Tibial artery (tissue), 4 donors: Measurements from ENCODE around the gene CYTH4.
"Not testable (repeated sequence)": the region's sequence is repeated elsewhere in the genome, so short reads cannot be mapped to it uniquely, and the experiment has no call there.

Source experiments
- DNase-seq, 2 donors: peaks; one replicate each; pipeline ENCODE4 v3.0.0-alpha.2; 2019
- H3K27ac ChIP-seq, 2 donors: fragments of 200-600 bp; sonication (generic) in 1 of 2; 1 replicate in 1 of 2; 2 replicates in 1 of 2; pipeline ENCODE4 v1.5.1; 2018 to 2019; ENCODE audit warnings: mild to moderate bottlenecking in 1 of 2
- H3K27me3 ChIP-seq, 2 donors: fragments of 200-600 bp; sonication (generic) in 1 of 2; one replicate each; pipeline versions ENCODE4 v1.5.1 to v1.6.0; 2016 to 2019
- H3K36me3 ChIP-seq, 3 donors: fragments of 200-600 bp; sonication (generic) in 2 of 3; one replicate each; pipeline ENCODE4 v1.5.1; 2016 to 2019; ENCODE audit warnings: mild to moderate bottlenecking in 2 of 3
- H3K4me1 ChIP-seq, 4 donors: fragments of 200-600 bp; sonication (generic) in 2 of 4; 1 replicate in 3 of 4; 2 replicates in 1 of 4; pipeline ENCODE4 v1.5.1; 2016 to 2019
- H3K4me3 ChIP-seq, 2 donors: fragments of 200-600 bp; sonication (generic) in 1 of 2; 1 replicate in 1 of 2; 2 replicates in 1 of 2; pipeline ENCODE4 v1.5.1; 2018 to 2019; ENCODE audit warnings: mild to moderate bottlenecking in 2 of 2
- H3K9me3 ChIP-seq, 3 donors: fragments of 200-600 bp; sonication (generic) in 1 of 3; one replicate each; pipeline ENCODE4 v1.5.1; 2016 to 2019
- CTCF ChIP-seq, 2 experiments: fragments of 200-600 bp in 1 of 2; fragments of 450-650 bp in 1 of 2; IDR thresholded peaks; one replicate each; pipeline ENCODE4 v1.5.1; 2017 to 2019; ENCODE audit warnings: antibody characterized with exemption in 2 of 2, mild to moderate bottlenecking in 1 of 2, moderate library complexity in 1 of 2
- intact Hi-C: fragments of 100-400 bp; cut with DNase I; formaldehyde crosslinking; loops from one replicate; pipeline ENCODE4 v1.15.0; 2023; ENCODE audit warnings: low total_unique reads

CYTH4 gene

DNA sequence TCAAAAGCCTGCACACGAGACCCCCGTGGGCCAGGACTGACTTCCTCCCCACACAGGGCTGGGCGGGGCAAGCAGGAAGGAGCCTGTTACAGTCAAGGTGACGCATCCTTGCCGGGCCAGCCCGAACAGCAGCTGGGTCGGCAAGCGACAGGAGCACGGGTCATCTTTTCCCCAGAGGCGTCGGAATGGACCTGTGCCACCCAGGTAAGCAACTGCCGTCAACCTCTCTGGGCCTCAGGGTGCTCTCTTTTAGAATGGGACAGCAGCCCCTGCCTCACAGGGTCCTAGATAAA lies at the start of gene CYTH4:
Gene CYTH4 (plus strand): TSS at position 124 of the 293 bp plus-strand sequence. CDS start 62 bp downstream, at position 186.
- H3K27ac ChIP-seq, result no peak within 1 kb of the TSS
- no peaks in the 10 kb centered on the region for H3K36me3 ChIP-seq
- H3K4me3 ChIP-seq, result peak within 1 kb of the TSS; percentile 29 to 35
- intact Hi-C loops, result no loop called here
- no peaks in the 10 kb centered on the region for H3K4me1 ChIP-seq
- peaks cover 0 to 82% of the 10 kb centered on the region in 2 donors for H3K27me3 ChIP-seq
- H3K9me3 ChIP-seq, result no peaks in the 10 kb centered on the region
- no peak for TF ChIP-seq CTCF (IDR thresholded peaks at IDR 0.05)
- DNase-seq, result peak; percentile 59 to 77

GRCh38 chr22:37233371-37233750 lies 48.9 kb upstream of the CYTH4 start:
- H3K9me3 ChIP-seq, H3K36me3 ChIP-seq, H3K27ac ChIP-seq, H3K4me1 ChIP-seq, intact Hi-C loops, H3K4me3 ChIP-seq: not testable (repeated sequence)
- H3K27me3 ChIP-seq, result peaks cover 0 to 85% of the 10 kb centered on the region in 2 donors
- peak in 1 of 2 donors; percentile 53 for DNase-seq

DNA sequence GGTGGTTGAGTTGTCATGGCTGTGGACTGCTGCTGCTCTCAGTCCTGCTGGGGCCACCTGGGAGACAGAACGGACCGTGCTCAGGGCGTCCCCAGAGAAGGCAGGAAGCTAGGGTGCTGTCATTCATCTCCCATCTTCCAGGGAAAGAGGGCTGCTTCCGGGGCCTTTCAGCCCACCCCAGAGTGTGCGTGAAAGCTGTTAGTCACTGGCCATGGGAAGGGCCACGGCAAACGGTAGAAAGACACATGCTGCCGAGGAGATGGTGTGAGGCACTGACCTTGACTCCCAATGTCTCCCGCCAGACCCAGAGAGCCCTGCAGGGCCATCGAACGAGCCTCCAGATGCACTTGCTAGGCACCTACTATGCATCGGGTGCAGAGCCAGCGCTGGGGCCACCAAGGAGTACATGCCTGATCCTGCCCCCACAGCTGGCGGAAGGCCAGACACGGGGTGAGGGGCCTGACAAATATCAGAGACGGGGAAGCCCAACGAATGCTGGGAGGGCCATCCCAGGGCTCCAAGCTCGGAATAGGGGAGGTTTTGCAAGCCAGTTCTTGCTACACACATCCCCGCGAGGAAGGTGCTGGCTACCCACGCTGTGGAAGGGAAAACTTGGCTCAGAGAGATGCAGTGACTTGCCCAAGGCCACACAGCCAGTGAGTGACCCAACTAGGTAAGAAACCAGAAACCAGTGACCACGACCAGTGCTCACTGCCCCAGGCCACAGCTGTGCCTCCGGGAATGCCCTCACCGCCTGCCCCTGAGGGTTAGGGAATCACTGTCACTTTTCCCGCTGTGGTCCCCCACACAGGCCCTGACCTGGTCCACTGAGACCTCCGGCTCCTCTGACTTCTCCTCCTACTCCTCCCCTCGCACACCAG lies 48.3 kb upstream of the CYTH4 start:
- no peak for DNase-seq

DNA sequence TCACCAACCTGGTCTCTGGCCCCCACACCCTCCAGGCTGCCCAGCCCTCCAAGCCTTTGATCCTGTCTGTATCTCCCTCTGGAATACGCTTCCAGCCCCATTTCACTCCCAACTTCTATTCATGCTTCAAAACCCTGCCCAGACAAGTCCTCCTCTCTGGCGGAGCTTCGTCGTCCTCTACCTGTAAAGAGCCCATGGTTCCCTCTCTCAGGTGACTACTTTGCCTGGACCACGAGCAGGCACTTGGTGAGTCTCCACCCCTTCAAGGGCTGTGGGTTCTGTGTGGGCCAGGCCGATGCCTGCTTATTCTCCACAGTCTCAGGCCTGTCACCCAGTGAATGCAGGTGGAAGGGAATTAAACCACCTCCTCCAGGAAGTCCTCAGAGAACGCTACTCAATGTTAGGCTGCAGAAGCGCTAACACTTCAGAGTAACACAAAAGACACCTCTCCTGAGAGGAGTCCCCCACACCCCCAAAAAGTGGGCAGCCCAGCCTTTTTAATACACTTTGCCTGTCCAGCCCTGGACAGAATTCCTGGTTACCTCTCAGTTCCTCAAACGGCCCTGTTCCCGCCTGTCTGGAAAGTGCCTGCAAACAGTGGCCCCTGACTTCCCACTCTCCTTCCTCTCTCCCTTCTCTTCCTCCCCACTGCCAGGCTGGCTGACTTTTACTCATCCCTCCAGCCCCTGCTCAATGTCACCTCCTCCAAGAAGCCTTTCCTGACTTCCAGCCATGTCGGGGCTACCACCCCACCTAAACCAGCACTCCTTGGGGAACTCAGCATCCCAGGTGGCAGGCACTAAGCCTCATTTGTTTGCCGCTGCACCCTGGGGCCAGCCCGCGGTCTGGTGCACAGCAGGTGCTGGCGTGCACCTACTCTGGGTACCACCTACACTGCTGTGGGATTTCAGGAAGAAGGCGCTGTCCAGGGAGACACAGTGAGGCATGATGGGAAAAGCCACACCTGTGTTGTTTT lies 47.3 kb upstream of the CYTH4 start:
- H3K4me1 ChIP-seq, result no peaks in the 10 kb centered on the region
- H3K27me3 ChIP-seq, result peaks cover 0 to 89% of the 10 kb centered on the region in 2 donors
- TF ChIP-seq CTCF (IDR thresholded peaks at IDR 0.05), result no peak
- no peak overlapping the region for H3K4me3 ChIP-seq
- no peaks in the 10 kb centered on the region for H3K9me3 ChIP-seq
- intact Hi-C loops, result no loop called here
- no peaks in the 10 kb centered on the region for H3K36me3 ChIP-seq
- no peak overlapping the region for H3K27ac ChIP-seq
- no peak for DNase-seq

More for the DNA sequence above, 48.3 kb upstream of the CYTH4 start:
- H3K36me3 ChIP-seq, result no peaks in the 10 kb centered on the region
- no peak for TF ChIP-seq CTCF (IDR thresholded peaks at IDR 0.05)
- H3K27ac ChIP-seq, result no peak overlapping the region
- peaks cover 0 to 9% (median 0%) of the 10 kb centered on the region in 4 donors for H3K4me1 ChIP-seq
- intact Hi-C loops, result no loop called here
- H3K27me3 ChIP-seq, result peaks cover 0 to 86% of the 10 kb centered on the region in 2 donors
- no peaks in the 10 kb centered on the region for H3K9me3 ChIP-seq
- H3K4me3 ChIP-seq, result no peak overlapping the region

- DNase-seq, result no peak
- Histone ChIP-seq H3K9me3 (no peaks in the 10 kb centered on the region), H3K36me3 (no peaks in the 10 kb centered on the region), H3K4me3 (no peak overlapping the region), H3K4me1 (no peaks in the 10 kb centered on the region), H3K27ac (no peak overlapping the region), H3K27me3 (peaks cover 0 to 90% of the 10 kb centered on the region in 2 donors)
- TF ChIP-seq CTCF (IDR thresholded peaks at IDR 0.05), result no peak
- intact Hi-C loops, result no loop called here
Measured at GRCh38 chr22:37235897-37236607, 46.3 kb upstream of the CYTH4 start.
